ENCODE data around the gene SNAPIN. TPM values are rescaled to one million over a fixed set of nuclear protein-coding genes. Genes with fewer than 3 reads are reported as not detected.

Gene SNAPIN
- total RNA-seq, 1 donor from 2014 or later: 23.6 TPM

- Mint-ChIP-seq H3K36me3 (ENCODE audit: low read depth, unreplicated experiment) (peaks cover 14% of the 10 kb centered on the region), H3K4me3 (ENCODE audit: unreplicated experiment) (no peak overlapping the region), H3K27ac (ENCODE audit: unreplicated experiment) (no peak overlapping the region), H3K9me3 (ENCODE audit: unreplicated experiment) (no peaks in the 10 kb centered on the region), H3K4me1 (ENCODE audit: unreplicated experiment) (peaks cover 28% of the 10 kb centered on the region), H3K27me3 (ENCODE audit: unreplicated experiment) (peaks cover 20% of the 10 kb centered on the region)
- TF ChIP-seq CTCF (IDR thresholded peaks at IDR 0.05; ENCODE audit: unreplicated experiment): no peak
- no peak for DNase-seq (ENCODE audit: low spot score)
These were observed 44.2 kb upstream of the SNAPIN start for GRCh38 chr1:153614189-153614900.

DNA sequence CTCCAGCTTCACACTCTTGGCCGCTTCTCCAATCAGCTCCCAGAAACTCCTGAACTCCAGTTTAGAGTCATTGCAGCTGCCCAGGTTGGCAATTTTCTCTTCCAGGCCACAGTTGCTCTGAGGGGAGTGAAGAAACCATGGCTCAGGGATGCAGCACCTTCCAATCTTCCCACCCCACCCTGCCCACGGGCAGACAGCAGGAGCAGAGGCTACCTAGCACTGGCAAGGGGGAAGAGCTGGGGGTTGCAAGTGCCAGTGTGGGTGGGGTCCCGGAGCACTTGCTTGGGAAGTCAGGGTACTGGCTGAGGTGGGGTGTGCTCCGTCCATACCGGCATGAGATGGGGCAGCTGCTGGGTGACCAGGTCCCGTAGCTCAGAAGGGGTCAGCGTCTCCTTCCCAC lies 43.6 kb upstream of the SNAPIN start:
- no peak overlapping the region for H3K27ac Mint-ChIP-seq (ENCODE audit: unreplicated experiment)
- no peak for TF ChIP-seq CTCF (IDR thresholded peaks at IDR 0.05; ENCODE audit: unreplicated experiment)
- H3K9me3 Mint-ChIP-seq (ENCODE audit: unreplicated experiment): no peaks in the 10 kb centered on the region
- no peak for DNase-seq (ENCODE audit: low spot score)
- H3K4me1 Mint-ChIP-seq (ENCODE audit: unreplicated experiment): peaks cover 23% of the 10 kb centered on the region
- peaks cover 18% of the 10 kb centered on the region for H3K27me3 Mint-ChIP-seq (ENCODE audit: unreplicated experiment)
- peaks cover 14% of the 10 kb centered on the region for H3K36me3 Mint-ChIP-seq (ENCODE audit: low read depth, unreplicated experiment)
- no peak overlapping the region for H3K4me3 Mint-ChIP-seq (ENCODE audit: unreplicated experiment)

GRCh38 chr1:153615406-153615805 lies 43.1 kb upstream of the SNAPIN start:
- Mint-ChIP-seq H3K27ac (ENCODE audit: unreplicated experiment) (no peak overlapping the region), H3K9me3 (ENCODE audit: unreplicated experiment) (no peaks in the 10 kb centered on the region)

GRCh38 chr1:153616144-153616916 lies 42.2 kb upstream of the SNAPIN start, which contains the start of gene S100A14:
Gene S100A14, minus strand, starts transcription at chr1:153616325. Its CDS starts 467 bp downstream, at chr1:153615858.
- Mint-ChIP-seq H3K9me3 (ENCODE audit: unreplicated experiment) (no peaks in the 10 kb centered on the region), H3K27ac (ENCODE audit: unreplicated experiment) (peak within 1 kb of the TSS; percentile 31), H3K4me1 (ENCODE audit: unreplicated experiment) (peaks cover 10% of the 10 kb centered on the region), H3K36me3 (ENCODE audit: low read depth, unreplicated experiment) (peaks cover 12% of the 10 kb centered on the region), H3K4me3 (ENCODE audit: unreplicated experiment) (no peak within 1 kb of the TSS), H3K27me3 (ENCODE audit: unreplicated experiment) (peaks cover 14% of the 10 kb centered on the region)
- no peak for TF ChIP-seq CTCF (IDR thresholded peaks at IDR 0.05; ENCODE audit: unreplicated experiment)
- no peak for DNase-seq (ENCODE audit: low spot score)

More at GRCh38 chr1:153615406-153615805, 43.1 kb upstream of the SNAPIN start:
- H3K27me3 Mint-ChIP-seq (ENCODE audit: unreplicated experiment): peaks cover 16% of the 10 kb centered on the region
- H3K4me1 Mint-ChIP-seq (ENCODE audit: unreplicated experiment): peaks cover 18% of the 10 kb centered on the region
- H3K4me3 Mint-ChIP-seq (ENCODE audit: unreplicated experiment): no peak overlapping the region
- peaks cover 14% of the 10 kb centered on the region for H3K36me3 Mint-ChIP-seq (ENCODE audit: low read depth, unreplicated experiment)
- TF ChIP-seq CTCF (IDR thresholded peaks at IDR 0.05; ENCODE audit: unreplicated experiment): no peak
- no peak for DNase-seq (ENCODE audit: low spot score)

- no peaks in the 10 kb centered on the region for H3K9me3 Mint-ChIP-seq (ENCODE audit: unreplicated experiment)
- peaks cover 10% of the 10 kb centered on the region for H3K27me3 Mint-ChIP-seq (ENCODE audit: unreplicated experiment)
- H3K4me1 Mint-ChIP-seq (ENCODE audit: unreplicated experiment): peaks cover 4% of the 10 kb centered on the region
- H3K27ac Mint-ChIP-seq (ENCODE audit: unreplicated experiment): no peak overlapping the region
- H3K36me3 Mint-ChIP-seq (ENCODE audit: low read depth, unreplicated experiment): peaks cover 6% of the 10 kb centered on the region
- H3K4me3 Mint-ChIP-seq (ENCODE audit: unreplicated experiment): no peak overlapping the region
- TF ChIP-seq CTCF (IDR thresholded peaks at IDR 0.05; ENCODE audit: unreplicated experiment): no peak
- no peak for DNase-seq (ENCODE audit: low spot score)
These were observed 41.6 kb upstream of the SNAPIN start for GRCh38 chr1:153616917-153617311.

Data from endothelial cell (in vitro differentiated cells).